Peyer's patch (tissue), 4 donors: ENCODE data around the gene TRIM41.

Experiments
- POLR2A ChIP-seq, 2 donors: fragments of 450-650 bp; IDR thresholded peaks; one replicate each; pipeline ENCODE4 v1.5.1; 2017; ENCODE audit warnings: antibody characterized with exemption in 2 of 2, mild to moderate bottlenecking in 2 of 2, moderate library complexity in 2 of 2
- TF ChIP-seq, protein P1 (sequence below), 6 experiments: fragments of 450-650 bp in 4 of 6; fragments of 200-600 bp in 2 of 6; sonication (generic) in 1 of 6; IDR thresholded peaks; one replicate each; pipeline ENCODE4 v1.5.1; 2017 to 2019; ENCODE audit warnings: antibody characterized with exemption in 6 of 6, mild to moderate bottlenecking in 3 of 6, moderate library complexity in 1 of 6

DNA sequence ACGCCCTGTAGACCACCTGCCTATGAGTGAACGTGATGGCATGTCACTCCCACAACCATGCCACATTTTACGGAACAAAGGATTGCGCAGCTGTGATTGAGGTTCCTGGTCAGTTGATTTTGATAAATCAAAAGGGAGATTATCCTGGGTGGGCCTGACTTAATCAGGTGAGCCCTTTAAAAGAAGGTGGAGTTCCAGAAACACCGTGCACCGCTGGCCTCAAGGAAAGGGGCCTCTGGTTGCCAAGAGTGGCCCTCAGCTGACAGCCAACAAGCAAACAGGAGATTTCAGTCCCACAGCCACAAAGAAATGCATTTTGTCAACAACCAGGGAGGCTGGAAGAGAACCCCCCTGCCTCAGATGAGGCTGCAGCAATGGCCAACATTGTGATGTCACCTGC is 37.1 kb upstream of the TRIM41 start:
- TF ChIP-seq POLR2A (IDR thresholded peaks at IDR 0.05): no peak
- TF ChIP-seq, protein P1, sequence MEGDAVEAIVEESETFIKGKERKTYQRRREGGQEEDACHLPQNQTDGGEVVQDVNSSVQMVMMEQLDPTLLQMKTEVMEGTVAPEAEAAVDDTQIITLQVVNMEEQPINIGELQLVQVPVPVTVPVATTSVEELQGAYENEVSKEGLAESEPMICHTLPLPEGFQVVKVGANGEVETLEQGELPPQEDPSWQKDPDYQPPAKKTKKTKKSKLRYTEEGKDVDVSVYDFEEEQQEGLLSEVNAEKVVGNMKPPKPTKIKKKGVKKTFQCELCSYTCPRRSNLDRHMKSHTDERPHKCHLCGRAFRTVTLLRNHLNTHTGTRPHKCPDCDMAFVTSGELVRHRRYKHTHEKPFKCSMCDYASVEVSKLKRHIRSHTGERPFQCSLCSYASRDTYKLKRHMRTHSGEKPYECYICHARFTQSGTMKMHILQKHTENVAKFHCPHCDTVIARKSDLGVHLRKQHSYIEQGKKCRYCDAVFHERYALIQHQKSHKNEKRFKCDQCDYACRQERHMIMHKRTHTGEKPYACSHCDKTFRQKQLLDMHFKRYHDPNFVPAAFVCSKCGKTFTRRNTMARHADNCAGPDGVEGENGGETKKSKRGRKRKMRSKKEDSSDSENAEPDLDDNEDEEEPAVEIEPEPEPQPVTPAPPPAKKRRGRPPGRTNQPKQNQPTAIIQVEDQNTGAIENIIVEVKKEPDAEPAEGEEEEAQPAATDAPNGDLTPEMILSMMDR (IDR thresholded peaks at IDR 0.05): no peak
